ENCODE measurements around the gene TRABD2B. TPM values are rescaled to one million over a fixed set of nuclear protein-coding genes. Genes with fewer than 3 reads are reported as not detected.

The TRABD2B gene
- total and polyA plus RNA-seq, 2 donors from 2014 or later, result 19.8 to 62.0 TPM

DNA sequence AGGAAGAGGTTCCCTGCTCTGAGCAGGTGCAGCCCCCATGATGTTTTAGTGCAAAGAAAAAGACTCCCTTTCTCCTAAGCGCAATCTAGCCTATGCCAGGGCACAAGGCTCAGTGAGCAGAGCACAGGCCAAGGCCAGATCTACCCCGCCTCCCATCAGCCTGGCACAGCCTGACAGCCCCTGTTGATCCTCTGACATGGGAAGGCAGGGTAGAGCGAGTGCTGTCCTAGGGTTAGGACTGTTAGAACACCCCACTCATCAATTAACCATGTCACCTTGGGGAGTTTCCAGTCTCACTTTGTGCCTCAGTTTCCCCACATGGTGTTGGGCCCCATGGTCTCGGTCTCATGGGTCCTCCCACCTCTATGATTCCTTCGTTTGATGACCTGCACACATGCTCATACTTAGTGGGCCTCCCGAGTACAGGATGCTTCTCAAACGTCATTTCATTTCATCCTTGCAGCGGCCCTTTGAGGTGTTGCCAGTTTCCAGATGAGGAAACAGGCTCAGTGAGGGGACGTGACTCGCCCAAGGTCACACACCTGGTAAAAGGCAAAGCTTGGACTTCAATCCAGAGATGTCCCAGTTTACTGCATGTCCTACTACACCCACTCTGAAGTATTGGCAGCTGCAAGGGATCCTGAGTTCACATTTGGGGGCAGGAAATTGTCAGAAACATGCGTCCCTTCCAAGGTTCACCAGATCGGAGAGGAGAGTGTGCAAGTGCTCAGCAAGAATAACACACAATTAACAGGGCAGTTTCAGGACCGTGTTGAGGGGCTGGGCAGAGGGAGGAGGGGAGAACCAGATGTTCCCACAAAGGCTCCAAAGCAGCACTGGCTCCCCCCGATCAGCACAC is 213.3 kb downstream of the TRABD2B start:
- Histone ChIP-seq H3K9ac (ENCODE audit: low read length in 3 of 3) (no peak overlapping the region), H3K4me3 (ENCODE audit: low read length in 3 of 3) (no peak overlapping the region), H3K27ac (ENCODE audit: low read depth in 2 of 2, low read length in 2 of 2) (no peak overlapping the region), H3K9me3 (ENCODE audit: control insufficient read depth in 2 of 3, insufficient read depth in 1 of 3, low read length in 3 of 3) (no peaks in the 10 kb centered on the region), H3K4me1 (ENCODE audit: control insufficient read depth in 2 of 3, insufficient read depth in 2 of 3, low read depth in 1 of 3, low read length in 3 of 3) (peaks cover 0 to 5% (median 3%) of the 10 kb centered on the region in 3 donors), H3K27me3 (ENCODE audit: control insufficient read depth, insufficient read depth, low read length) (no peaks in the 10 kb centered on the region), H3K36me3 (ENCODE audit: control insufficient read depth in 2 of 3, insufficient read depth in 3 of 3, low read length in 3 of 3) (peaks cover 0 to 18% (median 11%) of the 10 kb centered on the region in 3 donors)
- TF ChIP-seq CTCF (IDR thresholded peaks at IDR 0.05; ENCODE audit: borderline replicate concordance, extremely low read depth, insufficient read depth), result no peak
- peak in 1 of 5 donors; percentile 48 for DNase-seq
- no peak for FAIRE-seq
- intact Hi-C loops (cut with DNase I), result no loop called here

GRCh38 chr1:47782414-47783166 is 214.6 kb downstream of the TRABD2B start:
- Histone ChIP-seq H3K4me3 (ENCODE audit: low read length in 3 of 3) (no peak overlapping the region), H3K36me3 (ENCODE audit: control insufficient read depth in 2 of 3, insufficient read depth in 3 of 3, low read length in 3 of 3) (peaks cover 0 to 20% (median 2%) of the 10 kb centered on the region in 3 donors), H3K9ac (ENCODE audit: low read length in 3 of 3) (no peak overlapping the region), H3K9me3 (ENCODE audit: control insufficient read depth in 2 of 3, insufficient read depth in 1 of 3, low read length in 3 of 3) (no peaks in the 10 kb centered on the region), H3K27me3 (ENCODE audit: control insufficient read depth, insufficient read depth, low read length) (no peaks in the 10 kb centered on the region), H3K4me1 (ENCODE audit: control insufficient read depth in 2 of 3, insufficient read depth in 2 of 3, low read depth in 1 of 3, low read length in 3 of 3) (peaks cover 0 to 5% (median 0%) of the 10 kb centered on the region in 3 donors), H3K27ac (ENCODE audit: low read depth in 2 of 2, low read length in 2 of 2) (no peak overlapping the region)
- DNase-seq (no peak), FAIRE-seq (no peak)
- intact Hi-C loops (cut with DNase I), result no loop called here
- no peak for TF ChIP-seq CTCF (IDR thresholded peaks at IDR 0.05; ENCODE audit: borderline replicate concordance, extremely low read depth, insufficient read depth)

- H3K27me3 ChIP-seq (ENCODE audit: control insufficient read depth, insufficient read depth, low read length), result no peaks in the 10 kb centered on the region
- peaks cover 0 to 20% (median 5%) of the 10 kb centered on the region in 3 donors for H3K36me3 ChIP-seq (ENCODE audit: control insufficient read depth in 2 of 3, insufficient read depth in 3 of 3, low read length in 3 of 3)
- DNase-seq (no peak), FAIRE-seq (no peak)
- no peak overlapping the region for H3K9ac ChIP-seq (ENCODE audit: low read length in 3 of 3)
- TF ChIP-seq CTCF (IDR thresholded peaks at IDR 0.05; ENCODE audit: borderline replicate concordance, extremely low read depth, insufficient read depth), result no peak
- intact Hi-C loops (cut with DNase I), result no loop called here
- H3K27ac ChIP-seq (ENCODE audit: low read depth in 2 of 2, low read length in 2 of 2), result no peak overlapping the region
- H3K4me3 ChIP-seq (ENCODE audit: low read length in 3 of 3), result no peak overlapping the region
- peaks cover 0 to 5% (median 0%) of the 10 kb centered on the region in 3 donors for H3K4me1 ChIP-seq (ENCODE audit: control insufficient read depth in 2 of 3, insufficient read depth in 2 of 3, low read depth in 1 of 3, low read length in 3 of 3)
- no peaks in the 10 kb centered on the region for H3K9me3 ChIP-seq (ENCODE audit: control insufficient read depth in 2 of 3, insufficient read depth in 1 of 3, low read length in 3 of 3)
Observed at GRCh38 chr1:47781171-47781959, 215.8 kb downstream of the TRABD2B start.

All from kidney (tissue), 14 donors.